ENCODE measurements around the gene SRSF5. TPM values are rescaled to one million over a fixed set of nuclear protein-coding genes. Genes with fewer than 3 reads are reported as not detected.

The SRSF5 gene
- total RNA-seq, 2 experiments from 2014 or later = 255 to 267 TPM

DNA sequence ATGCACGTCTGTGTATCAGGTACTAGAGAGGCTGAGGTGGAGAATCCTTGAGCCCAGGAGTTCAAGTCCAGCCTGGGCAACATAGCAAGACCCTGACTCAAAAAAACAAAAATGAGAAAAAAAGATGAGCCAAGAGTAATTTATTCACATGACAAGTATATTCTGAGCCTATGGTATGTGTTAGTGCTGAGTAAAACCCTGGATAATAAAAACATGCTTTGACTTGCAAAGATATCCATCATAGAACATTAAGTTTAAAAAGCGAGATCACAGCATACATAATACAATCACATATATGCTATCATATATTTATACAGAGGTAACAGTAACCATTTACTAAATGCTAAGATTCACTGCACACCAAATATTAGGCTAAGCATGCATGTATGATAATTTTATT lies 54.0 kb downstream of the SRSF5 start:
- DNase-seq (no peak), ATAC-seq (no peak)
- H3K36me3 Mint-ChIP-seq (ENCODE audit: low read depth) = no peaks in the 10 kb centered on the region
- ChIA-PET CTCF (interaction anchor here (0.8 to 6.3 kb wide), 4 partner anchors 90 to 212 kb away, joined by 3 to 71 read pairs (median 6); no protein-coding TSS in a partner anchor), POLR2A (no interaction called here)
- no peaks in the 10 kb centered on the region for H3K9me3 Mint-ChIP-seq
- intact Hi-C loops (cut with micrococcal nuclease) = no loop called here
- TF ChIP-seq, protein P1, sequence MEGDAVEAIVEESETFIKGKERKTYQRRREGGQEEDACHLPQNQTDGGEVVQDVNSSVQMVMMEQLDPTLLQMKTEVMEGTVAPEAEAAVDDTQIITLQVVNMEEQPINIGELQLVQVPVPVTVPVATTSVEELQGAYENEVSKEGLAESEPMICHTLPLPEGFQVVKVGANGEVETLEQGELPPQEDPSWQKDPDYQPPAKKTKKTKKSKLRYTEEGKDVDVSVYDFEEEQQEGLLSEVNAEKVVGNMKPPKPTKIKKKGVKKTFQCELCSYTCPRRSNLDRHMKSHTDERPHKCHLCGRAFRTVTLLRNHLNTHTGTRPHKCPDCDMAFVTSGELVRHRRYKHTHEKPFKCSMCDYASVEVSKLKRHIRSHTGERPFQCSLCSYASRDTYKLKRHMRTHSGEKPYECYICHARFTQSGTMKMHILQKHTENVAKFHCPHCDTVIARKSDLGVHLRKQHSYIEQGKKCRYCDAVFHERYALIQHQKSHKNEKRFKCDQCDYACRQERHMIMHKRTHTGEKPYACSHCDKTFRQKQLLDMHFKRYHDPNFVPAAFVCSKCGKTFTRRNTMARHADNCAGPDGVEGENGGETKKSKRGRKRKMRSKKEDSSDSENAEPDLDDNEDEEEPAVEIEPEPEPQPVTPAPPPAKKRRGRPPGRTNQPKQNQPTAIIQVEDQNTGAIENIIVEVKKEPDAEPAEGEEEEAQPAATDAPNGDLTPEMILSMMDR (IDR thresholded peaks at IDR 0.05) = no peak
- no peak overlapping the region for H3K27ac Mint-ChIP-seq
- H3K4me3 Mint-ChIP-seq = no peak overlapping the region
- H3K27me3 Mint-ChIP-seq = peaks cover 2% of the 10 kb centered on the region
- H3K4me1 Mint-ChIP-seq (ENCODE audit: low read depth) = no peaks in the 10 kb centered on the region

Other genes with a start within 250 kb of the SRSF5 start
- not detected for gene CCDC177, start 192.3 kb upstream of the SRSF5 start, total RNA-seq
- 10 to 100 TPM; 35.7 to 36.2 TPM for gene SUSD6, start 155.5 kb upstream of the SRSF5 start, total RNA-seq
- gene SLC10A1, start 30.1 kb downstream of the SRSF5 start, total RNA-seq = not detected
- not detected for gene SMOC1, start 112.3 kb downstream of the SRSF5 start, total RNA-seq

Measured in activated CD8-positive, alpha-beta T cell treated with anti-CD3 and anti-CD28 coated beads for 36 hours (primary cell).